Stimulated activated naive CD4-positive, alpha-beta T cell treated with Interleukin-2 at 50 U/mL for 16 hours (primary cell): Measurements from ENCODE around the gene DOCK6.
A peak's percentile ranks its signal among the peaks of the same experiment; 100 is the strongest.

Source experiments
- DNase-seq: peaks from one replicate; lab custom pipeline; 2025; lab: John Stamatoyannopoulos, UW

Gene DOCK6

GRCh38 chr19:11261971-11262839, at the start of gene DOCK6:
DOCK6 (minus strand) TSS chr19:11262524; CDS start chr19:11262440, 84 bp downstream.
- no peak for DNase-seq

GRCh38 chr19:11306337-11306736, 44.0 kb upstream of the DOCK6 start:
- no peak for DNase-seq

GRCh38 chr19:11304936-11305335, 42.6 kb upstream of the DOCK6 start:
- DNase-seq = no peak

GRCh38 chr19:11300811-11301120, 38.4 kb upstream of the DOCK6 start:
- DNase-seq = no peak

GRCh38 chr19:11299946-11300810, 37.9 kb upstream of the DOCK6 start:
- DNase-seq = no peak

- no peak for DNase-seq
Observed at GRCh38 chr19:11296264-11296663, 33.9 kb upstream of the DOCK6 start.

GRCh38 chr19:11295665-11296245, 33.4 kb upstream of the DOCK6 start, which contains the start of gene TSPAN16:
TSPAN16 (plus strand) TSS chr19:11296160; CDS start chr19:11296298, 138 bp downstream.
- no peak for DNase-seq

- no peak for DNase-seq
Observed at GRCh38 chr19:11295180-11295579, 32.9 kb upstream of the DOCK6 start.

GRCh38 chr19:11293433-11294389, 31.4 kb upstream of the DOCK6 start:
- peak; percentile 68 for DNase-seq

GRCh38 chr19:11291991-11292390, 29.7 kb upstream of the DOCK6 start:
- DNase-seq = no peak

- no peak for DNase-seq
Observed at GRCh38 chr19:11291415-11291814, 29.1 kb upstream of the DOCK6 start.

GRCh38 chr19:11290256-11290655, 27.9 kb upstream of the DOCK6 start:
- DNase-seq = no peak

- DNase-seq = no peak
Observed at GRCh38 chr19:11288349-11288748, 26.0 kb upstream of the DOCK6 start.

GRCh38 chr19:11286312-11286974, 24.1 kb upstream of the DOCK6 start:
- no peak for DNase-seq

- DNase-seq = no peak
Observed at GRCh38 chr19:11284515-11284914, 22.2 kb upstream of the DOCK6 start.

GRCh38 chr19:11281356-11282049, 19.2 kb upstream of the DOCK6 start:
- DNase-seq = no peak

- no peak for DNase-seq
Observed at GRCh38 chr19:11279505-11280236, 17.3 kb upstream of the DOCK6 start.

- DNase-seq = no peak
Observed at GRCh38 chr19:11278670-11279069, 16.3 kb upstream of the DOCK6 start.

GRCh38 chr19:11274533-11275086, 12.3 kb upstream of the DOCK6 start:
- DNase-seq = no peak
